Measurements from ENCODE around the gene GABRA4.

The GABRA4 gene

DNA sequence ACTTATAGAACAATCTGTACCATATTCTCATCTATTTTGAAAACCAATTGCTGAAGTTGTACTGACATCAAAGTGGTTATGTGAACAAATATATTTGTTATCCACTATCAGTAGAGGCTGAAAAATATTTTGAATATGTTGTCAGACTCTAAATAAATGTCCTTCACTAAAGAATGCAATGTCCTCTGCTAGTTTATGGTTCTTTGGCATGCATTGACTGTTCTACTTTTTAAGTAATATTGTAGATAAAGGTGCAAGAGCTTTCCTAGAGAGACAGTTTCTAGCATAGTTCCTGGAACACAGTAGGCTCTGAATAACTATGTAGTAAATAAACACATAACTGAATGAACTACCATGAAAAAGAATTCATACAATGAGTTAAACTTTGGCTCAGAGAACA lies 66.2 kb downstream of the GABRA4 start:
- DNase-seq (ENCODE audit: low read depth): no peak

- DNase-seq (ENCODE audit: low read depth): no peak
Observed at GRCh38 chr4:46924789-46925529, 68.4 kb downstream of the GABRA4 start.

GRCh38 chr4:46922205-46922604 lies 71.2 kb downstream of the GABRA4 start:
- no peak for DNase-seq (ENCODE audit: low read depth)

GRCh38 chr4:46909078-46909477 lies 84.3 kb downstream of the GABRA4 start, which contains the start of gene COX7B2:
COX7B2 (minus strand) TSS chr4:46909245; CDS start chr4:46735192, 174,053 bp downstream.
- DNase-seq (ENCODE audit: low read depth): no peak

DNA sequence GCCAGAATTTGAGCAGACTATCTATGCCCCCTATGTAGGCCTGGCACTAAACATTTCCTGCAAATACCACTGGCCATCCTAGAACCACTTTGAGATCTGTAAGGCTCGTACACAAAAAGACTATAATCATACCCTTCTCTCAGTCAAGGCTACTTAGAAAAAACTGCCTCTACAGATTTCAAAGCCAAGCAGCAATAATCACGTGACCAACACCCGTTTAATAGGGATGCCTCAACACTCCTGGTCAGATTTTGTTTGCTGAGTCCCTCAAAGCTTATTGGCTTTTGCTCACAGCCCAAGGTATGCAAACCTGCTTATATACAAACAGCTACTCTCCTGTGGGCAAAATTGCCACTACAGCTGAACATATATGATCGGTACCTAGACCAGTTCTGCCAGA lies 85.2 kb downstream of the GABRA4 start:
- no peak for DNase-seq (ENCODE audit: low read depth)

GRCh38 chr4:46900082-46900481 lies 93.3 kb downstream of the GABRA4 start:
- no peak for DNase-seq (ENCODE audit: low read depth)

- no peak for DNase-seq (ENCODE audit: low read depth)
Observed at GRCh38 chr4:46894826-46895225, 98.6 kb downstream of the GABRA4 start.

DNA sequence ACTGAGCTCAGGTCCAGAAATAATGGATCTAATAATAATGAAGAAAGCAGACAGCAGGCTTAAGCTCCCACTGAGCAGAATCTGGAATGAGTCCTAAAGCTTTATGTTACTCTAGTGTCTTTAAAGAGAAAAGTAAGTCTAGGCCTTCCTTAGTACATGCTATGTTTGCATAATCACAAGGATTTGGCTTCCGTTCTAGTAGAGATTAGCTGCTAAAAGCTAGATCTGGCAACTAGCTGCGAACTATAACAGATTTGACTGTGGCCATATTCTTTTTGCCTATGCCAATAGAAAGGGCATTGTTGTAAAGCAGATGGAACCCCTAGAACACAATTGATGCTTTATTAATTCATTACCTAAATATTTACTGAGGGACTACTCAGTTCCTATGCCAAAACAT lies 103.3 kb downstream of the GABRA4 start:
- DNase-seq (ENCODE audit: low read depth): no peak

GRCh38 chr4:46889410-46889809 lies 104.0 kb downstream of the GABRA4 start:
- DNase-seq (ENCODE audit: low read depth): no peak

DNA sequence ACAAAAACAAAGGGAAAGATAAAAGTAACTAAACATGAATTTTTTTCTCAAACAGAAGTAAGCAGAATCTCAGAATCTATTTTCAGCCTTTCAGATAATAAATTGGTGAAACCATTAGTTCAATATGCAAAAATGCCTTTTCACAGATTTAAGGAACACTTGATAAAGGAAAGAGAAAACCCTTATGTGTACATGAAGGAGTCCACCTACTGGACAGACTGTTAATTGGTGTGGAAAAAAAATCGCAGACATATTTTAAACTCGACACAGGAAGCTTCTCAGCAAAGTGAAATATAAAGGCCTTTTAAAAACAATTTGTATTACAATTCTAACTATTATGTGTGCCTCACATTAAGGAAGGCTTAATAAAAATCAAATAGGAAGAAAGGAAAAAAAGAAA lies 106.7 kb downstream of the GABRA4 start:
- peak; percentile 12 for DNase-seq (ENCODE audit: low read depth)

DNA sequence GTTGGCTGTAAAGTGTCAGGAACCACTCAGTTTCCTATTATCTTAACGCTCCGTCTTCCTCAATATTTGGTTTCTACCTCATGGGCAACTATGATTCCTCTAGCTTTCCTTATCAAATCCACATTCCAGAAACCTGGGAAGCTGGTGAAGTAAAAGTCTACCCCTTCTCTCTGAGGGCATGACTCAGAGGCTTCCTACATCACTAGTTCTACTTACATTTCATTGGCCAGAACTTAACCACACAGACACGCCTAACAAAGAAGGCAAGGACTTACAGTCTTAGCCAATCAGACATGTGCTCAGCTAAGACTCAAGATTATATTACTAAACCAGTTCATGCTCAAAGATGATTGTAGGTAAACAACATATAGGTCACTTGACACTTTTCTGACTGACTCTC lies 114.7 kb downstream of the GABRA4 start:
- DNase-seq (ENCODE audit: low read depth): no peak

DNA sequence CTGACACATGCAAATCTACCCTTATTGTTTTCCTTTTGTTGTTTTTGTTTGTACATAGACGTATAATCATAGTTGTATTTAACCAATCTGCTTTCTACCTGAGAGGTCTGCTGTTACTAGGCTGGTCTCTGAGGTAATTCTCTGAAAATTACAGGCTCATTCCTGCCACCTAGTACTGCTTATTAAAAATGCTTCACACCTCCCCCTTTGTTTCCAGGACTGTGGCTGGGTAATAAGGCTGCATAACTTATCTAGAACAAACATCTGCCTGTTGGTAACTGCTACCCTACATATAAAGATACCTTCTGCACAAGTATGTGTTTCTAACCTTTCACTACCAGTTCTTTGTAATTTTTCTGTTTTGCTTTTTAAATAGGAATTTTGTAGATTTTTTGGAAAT lies 118.6 kb downstream of the GABRA4 start:
- DNase-seq (ENCODE audit: low read depth): no peak

DNA sequence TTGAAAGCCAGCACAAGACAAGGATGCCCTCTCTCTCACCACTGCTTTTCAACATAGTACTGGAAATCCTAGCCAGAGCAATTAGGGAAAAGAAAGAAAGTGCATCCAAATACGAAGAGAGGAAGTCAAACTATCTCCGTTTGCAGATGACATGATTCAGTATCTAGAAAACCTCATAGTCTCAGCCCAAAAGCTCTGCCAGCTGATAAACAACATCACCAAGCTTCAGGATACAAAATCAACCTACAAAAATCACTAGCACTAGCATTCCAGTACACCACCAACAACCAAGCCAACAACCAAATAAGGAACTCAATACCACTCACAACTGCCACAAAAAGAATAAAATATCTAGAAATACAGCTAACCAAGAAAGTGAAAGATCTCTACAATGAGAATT lies 123.0 kb downstream of the GABRA4 start:
- DNase-seq (ENCODE audit: low read depth): no peak

All from iris pigment epithelial cell (primary cell).